Mucosa of rectum (tissue), 2 donors: ENCODE results near the gene KCNQ4.

ENCODE experiments used
- H3K27ac ChIP-seq, 2 donors: one replicate each; pipeline ENCODE4 v1.7.0; 2013; ENCODE audit warnings: inconsistent platforms in 2 of 2, low read depth in 2 of 2, low read length in 2 of 2
- H3K27me3 ChIP-seq, 2 donors: one replicate each; pipeline ENCODE4 v1.7.0; 2013; ENCODE audit warnings: low read length in 2 of 2; ENCODE audit not compliant: control insufficient read depth in 2 of 2, insufficient read depth in 2 of 2
- H3K36me3 ChIP-seq, 2 donors: one replicate each; pipeline ENCODE4 v1.7.0; 2013; ENCODE audit warnings: low read length in 2 of 2; ENCODE audit not compliant: control insufficient read depth in 2 of 2, insufficient read depth in 2 of 2
- H3K4me1 ChIP-seq, 2 donors: one replicate each; pipeline ENCODE4 v1.7.0; 2013; ENCODE audit warnings: low read length in 2 of 2, mild to moderate bottlenecking in 1 of 2; ENCODE audit not compliant: control insufficient read depth in 2 of 2, insufficient read depth in 2 of 2
- H3K4me3 ChIP-seq, 2 donors: one replicate each; pipeline ENCODE4 v1.7.0; 2013; ENCODE audit warnings: low read length in 2 of 2
- H3K9ac ChIP-seq, 2 donors: one replicate each; pipeline ENCODE4 v1.7.0; 2013; ENCODE audit warnings: low read length in 2 of 2, low read depth in 1 of 2, mild to moderate bottlenecking in 1 of 2
- H3K9me3 ChIP-seq, 2 donors: one replicate each; pipeline ENCODE4 v1.7.0; 2013; ENCODE audit warnings: low read length in 2 of 2; ENCODE audit not compliant: control insufficient read depth in 2 of 2
- donor health status: healthy.
- donor health status: Normal muscosa, but diverticular disease.

The KCNQ4 gene

DNA sequence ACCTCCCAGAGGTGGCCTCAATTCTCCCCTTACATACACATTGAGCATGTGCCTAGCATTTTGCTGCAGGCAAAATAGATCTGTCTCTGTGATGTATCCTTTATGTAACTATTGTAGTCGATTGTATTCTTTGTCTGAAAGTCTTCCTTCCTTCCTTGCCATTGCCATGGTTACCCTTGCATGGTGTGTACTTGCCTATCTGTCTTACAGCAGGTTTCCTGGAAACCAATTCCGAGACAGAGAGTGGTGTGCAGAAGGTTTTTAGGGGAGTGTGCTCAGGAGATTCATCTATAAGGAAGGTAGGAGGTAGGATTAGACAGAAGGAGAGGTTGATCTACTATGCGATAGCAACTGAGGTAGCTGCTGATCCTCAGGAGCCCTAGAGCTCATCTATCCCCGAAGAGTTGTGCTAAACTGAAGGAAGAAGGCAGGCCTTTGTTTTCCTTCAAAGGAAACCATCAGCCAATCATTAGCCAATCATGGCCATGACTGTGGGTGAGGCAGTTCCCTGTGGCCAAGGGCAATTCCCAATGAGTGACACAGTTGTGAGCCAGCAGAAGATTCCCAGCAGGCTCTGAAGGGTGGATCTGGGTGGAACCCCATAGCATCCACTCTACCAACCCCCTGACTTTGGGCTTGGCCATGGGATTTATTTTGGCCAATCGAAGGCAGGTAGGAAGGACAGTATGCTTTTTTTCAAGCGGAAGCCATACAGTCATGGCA, 63.6 kb downstream of the KCNQ4 start:
- Histone ChIP-seq H3K36me3 (no peaks in the 10 kb centered on the region), H3K4me1 (no peaks in the 10 kb centered on the region), H3K27ac (no peak overlapping the region), H3K9me3 (no peaks in the 10 kb centered on the region), H3K4me3 (no peak overlapping the region), H3K27me3 (no peaks in the 10 kb centered on the region), H3K9ac (no peak overlapping the region)

DNA sequence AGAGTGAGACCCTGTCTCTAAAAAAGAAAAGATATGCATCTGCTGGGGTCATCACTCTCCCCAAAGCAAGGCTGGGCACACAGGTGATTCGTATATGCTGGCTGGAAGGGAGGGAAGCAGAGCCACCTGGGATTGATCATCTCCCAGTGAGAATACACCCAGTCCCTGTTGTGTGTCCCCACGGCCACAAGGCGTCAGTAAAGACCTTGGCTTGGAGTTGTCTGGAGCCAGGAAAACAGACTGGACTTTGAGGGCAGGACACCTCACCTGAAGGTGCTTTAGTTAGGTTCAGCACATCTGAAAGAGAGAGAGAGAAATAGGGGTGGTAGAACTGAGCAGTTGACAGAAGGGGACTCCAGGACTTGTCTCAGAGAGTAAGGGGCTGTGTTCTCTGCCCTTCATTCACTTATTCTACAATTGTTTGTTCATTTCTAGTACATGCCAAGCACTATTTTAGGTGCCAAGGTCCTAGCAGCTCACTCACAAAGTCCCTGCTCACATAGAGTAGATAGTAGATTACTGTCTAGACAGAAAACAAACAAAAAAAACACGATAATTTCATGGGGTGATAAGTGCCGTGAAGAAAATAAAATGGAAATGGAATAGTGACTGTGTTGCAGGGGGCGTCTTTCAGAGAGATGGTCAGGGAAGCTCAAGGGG, 65.1 kb downstream of the KCNQ4 start:
- no peak overlapping the region for H3K4me3 ChIP-seq
- H3K27me3 ChIP-seq = no peaks in the 10 kb centered on the region
- H3K9me3 ChIP-seq = no peaks in the 10 kb centered on the region
- H3K4me1 ChIP-seq = no peaks in the 10 kb centered on the region
- H3K27ac ChIP-seq = no peak overlapping the region
- no peaks in the 10 kb centered on the region for H3K36me3 ChIP-seq
- H3K9ac ChIP-seq = no peak overlapping the region

DNA sequence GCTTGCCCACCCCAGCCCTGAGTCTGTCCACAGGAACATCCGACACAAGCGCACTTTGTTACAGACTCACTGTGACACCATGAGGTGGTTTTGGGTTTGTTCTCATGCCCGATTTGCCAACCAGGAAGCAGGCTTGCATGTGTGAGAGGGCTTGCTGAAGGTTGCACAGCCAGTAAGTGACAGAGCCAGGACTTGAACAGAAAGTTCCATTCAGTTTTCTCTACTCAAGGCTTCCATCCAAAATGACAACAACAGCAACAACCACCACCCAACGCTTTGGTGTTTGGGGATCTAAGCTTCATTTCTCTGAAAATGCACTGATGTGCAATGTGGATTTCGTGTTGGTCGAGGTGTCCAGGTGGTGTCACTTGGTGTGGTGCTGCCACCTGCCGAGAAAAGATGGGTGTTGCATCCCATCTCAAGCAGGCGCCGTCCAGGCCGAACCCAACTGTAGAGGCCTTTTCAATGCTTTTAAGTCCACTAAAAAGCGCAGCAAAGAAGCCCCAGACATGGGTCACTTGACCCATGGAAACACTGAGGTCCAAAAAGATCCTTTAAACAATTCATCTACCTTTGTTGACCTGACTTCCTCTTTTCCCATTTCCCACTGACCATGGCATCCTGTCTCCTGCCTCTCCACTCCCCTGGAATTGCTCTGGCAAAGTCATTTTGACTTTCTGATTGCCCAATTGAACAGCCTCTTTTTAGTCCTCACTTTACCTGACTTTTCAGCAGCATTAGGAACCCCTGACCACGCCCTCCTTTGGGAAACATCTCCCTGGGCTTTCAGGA, 66.4 kb downstream of the KCNQ4 start:
- no peaks in the 10 kb centered on the region for H3K36me3 ChIP-seq
- H3K4me1 ChIP-seq = no peaks in the 10 kb centered on the region
- H3K4me3 ChIP-seq = peak overlapping the region in 1 of 2 donors; percentile 29
- no peak overlapping the region for H3K27ac ChIP-seq
- H3K27me3 ChIP-seq = no peaks in the 10 kb centered on the region
- no peaks in the 10 kb centered on the region for H3K9me3 ChIP-seq
- H3K9ac ChIP-seq = no peak overlapping the region

DNA sequence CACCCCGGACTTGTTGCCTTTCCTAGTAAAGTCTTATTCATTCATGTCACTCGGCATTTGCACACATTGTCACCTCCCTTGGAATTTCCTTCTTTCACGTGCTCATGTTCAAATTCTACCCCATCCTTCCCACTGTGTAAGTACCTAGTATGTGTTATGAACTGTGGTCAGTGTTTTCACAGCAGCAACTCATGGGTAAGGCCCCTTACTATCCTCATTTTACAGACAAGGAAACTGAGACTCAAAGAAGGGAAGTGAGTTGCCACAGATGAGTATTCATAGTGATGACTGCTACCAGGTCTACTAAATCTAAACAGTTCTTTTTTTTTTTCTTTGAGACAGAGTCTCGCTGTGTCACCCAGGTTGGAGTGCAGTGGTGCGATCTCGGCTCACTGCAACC, 68.1 kb downstream of the KCNQ4 start:
- Histone ChIP-seq H3K4me1 (no peaks in the 10 kb centered on the region), H3K27me3 (no peaks in the 10 kb centered on the region), H3K9ac (no peak overlapping the region), H3K27ac (no peak overlapping the region), H3K4me3 (no peak overlapping the region), H3K9me3 (no peaks in the 10 kb centered on the region), H3K36me3 (no peaks in the 10 kb centered on the region)

DNA sequence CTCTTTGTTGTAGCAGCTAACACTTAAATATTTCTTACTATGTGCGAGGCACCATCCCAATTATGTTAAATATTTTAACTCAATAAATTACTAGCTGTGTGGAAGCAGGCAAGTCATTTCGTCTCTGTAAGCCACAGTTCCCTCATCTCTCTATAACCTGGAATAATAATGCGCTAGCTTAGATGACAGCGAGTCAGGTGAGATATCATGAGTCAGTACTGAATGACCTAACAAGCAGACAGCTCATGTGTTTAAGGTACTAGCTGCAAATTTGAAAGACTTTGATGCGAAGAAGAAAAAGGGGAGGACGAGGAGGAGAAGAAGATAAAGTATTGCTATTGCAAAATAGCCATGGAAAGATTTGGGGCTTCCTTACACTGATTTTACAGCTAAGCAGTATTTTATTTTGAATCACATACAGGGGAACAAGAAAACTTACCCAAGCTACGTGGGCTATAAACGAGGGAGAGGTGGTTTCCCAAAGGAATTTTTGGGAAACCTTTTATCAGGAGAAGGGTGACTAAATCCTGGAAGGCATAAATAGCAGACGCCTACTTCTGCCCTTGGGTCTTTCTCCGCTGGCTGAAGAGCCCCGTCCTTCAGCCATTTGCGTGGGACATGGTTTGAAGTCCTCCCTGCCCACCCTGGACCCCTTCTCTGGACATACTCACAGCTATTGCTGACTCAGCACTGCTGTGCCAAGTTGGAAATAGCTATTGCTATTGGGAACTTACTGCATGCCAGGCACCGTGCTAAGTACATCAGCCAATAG, 69.7 kb downstream of the KCNQ4 start:
- H3K9ac ChIP-seq = no peak overlapping the region
- no peak overlapping the region for H3K4me3 ChIP-seq

DNA sequence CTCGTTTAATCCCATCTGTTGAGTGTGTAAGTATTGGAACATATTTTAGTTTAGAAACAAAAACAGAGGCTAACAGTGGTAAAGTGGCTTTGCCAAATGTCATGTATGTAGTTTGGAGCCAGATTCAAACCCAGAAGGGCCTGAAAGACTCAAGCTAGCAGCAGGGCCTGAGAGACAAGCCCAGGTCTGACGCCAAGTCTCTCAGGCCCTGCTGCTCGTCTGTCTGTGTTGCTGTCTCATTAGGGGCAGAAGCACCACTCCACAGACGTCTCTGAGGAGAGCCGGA, 70.2 kb downstream of the KCNQ4 start:
- Histone ChIP-seq H3K36me3 (no peaks in the 10 kb centered on the region), H3K9me3 (no peaks in the 10 kb centered on the region), H3K4me3 (no peak overlapping the region), H3K4me1 (no peaks in the 10 kb centered on the region), H3K27ac (no peak overlapping the region), H3K27me3 (no peaks in the 10 kb centered on the region), H3K9ac (no peak overlapping the region)

More for the DNA sequence above, 69.7 kb downstream of the KCNQ4 start:
- Histone ChIP-seq H3K9me3 (no peaks in the 10 kb centered on the region), H3K27me3 (no peaks in the 10 kb centered on the region), H3K36me3 (no peaks in the 10 kb centered on the region), H3K4me1 (no peaks in the 10 kb centered on the region), H3K27ac (no peak overlapping the region)

DNA sequence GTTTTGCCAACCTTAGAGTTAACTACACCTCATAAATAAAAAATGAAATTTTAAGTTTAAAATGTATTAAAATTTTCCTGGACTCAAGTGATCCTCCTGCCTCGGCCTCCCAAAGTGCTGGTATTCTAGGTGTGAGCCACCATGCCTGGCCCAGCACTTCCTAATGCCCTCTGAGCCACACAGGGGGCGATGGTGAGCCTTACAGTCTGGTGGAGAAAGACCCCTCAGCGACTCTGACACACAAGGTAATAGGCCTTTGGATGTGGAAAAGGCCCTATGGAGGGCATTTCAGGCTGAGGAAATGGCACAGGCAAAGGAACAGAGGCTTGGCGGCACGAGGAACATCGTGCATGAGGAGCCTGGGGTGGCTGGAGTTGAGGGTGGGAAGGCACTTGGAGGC, 71.9 kb downstream of the KCNQ4 start:
- Histone ChIP-seq H3K9ac (no peak overlapping the region), H3K9me3 (no peaks in the 10 kb centered on the region)

DNA sequence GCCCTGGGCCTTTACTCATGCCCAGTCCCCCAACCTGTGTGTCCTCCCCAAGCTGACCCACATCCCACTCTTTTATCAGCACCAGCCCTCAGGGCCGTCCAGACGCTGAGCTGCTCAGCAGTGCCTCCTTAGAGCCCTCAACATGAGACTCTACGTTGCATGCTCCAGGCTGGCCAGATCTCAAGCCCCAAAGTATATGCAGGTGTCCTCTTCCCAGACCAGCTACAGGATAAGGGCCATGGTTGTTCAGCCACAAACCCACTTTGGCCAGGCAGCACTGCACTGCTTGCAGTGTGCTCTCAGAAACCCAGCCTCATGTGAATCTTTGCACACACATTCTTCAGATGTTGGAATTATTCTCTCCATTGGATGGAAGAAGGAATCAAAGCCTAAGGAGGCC, 72.5 kb downstream of the KCNQ4 start:
- Histone ChIP-seq H3K27ac (no peak overlapping the region), H3K27me3 (peaks cover 3 to 4% of the 10 kb centered on the region in 2 donors), H3K9ac (no peak overlapping the region), H3K4me3 (no peak overlapping the region), H3K4me1 (peaks cover 0 to 4% of the 10 kb centered on the region in 2 donors), H3K36me3 (no peaks in the 10 kb centered on the region), H3K9me3 (no peaks in the 10 kb centered on the region)

More for the DNA sequence above, 71.9 kb downstream of the KCNQ4 start:
- Histone ChIP-seq H3K4me1 (no peaks in the 10 kb centered on the region), H3K36me3 (no peaks in the 10 kb centered on the region), H3K27me3 (peaks cover 0 to 4% of the 10 kb centered on the region in 2 donors), H3K4me3 (no peak overlapping the region), H3K27ac (no peak overlapping the region)

DNA sequence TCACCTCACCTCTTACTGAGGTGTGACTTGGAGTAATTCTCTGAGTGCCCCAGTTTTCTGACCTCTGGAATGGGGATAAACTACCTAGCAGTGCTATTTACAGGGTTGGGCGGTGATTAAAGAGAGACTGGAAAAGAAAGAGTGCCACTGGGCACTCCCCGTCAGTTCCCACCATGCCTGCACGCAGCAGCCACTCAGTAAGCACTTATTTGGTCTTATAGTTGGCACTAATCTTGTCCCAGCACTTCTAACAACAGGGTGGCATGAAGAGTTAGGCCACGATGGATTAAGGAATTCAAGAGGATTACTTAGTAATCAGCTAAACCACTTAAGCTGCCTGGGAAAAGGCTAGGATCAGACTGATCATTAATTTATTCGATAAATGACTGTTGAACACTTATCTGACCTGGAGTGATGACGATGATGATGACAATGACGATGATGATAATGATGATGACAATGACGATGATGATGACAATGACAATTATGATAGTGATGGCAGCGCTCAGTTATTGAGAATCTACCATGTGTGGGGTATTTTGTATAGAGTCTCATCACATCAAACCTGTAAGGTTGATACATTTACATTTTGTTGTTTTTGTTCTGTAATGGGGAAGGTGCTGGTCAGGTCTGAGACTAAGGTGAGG, 73.2 kb downstream of the KCNQ4 start:
- Histone ChIP-seq H3K27me3 (peaks cover 3 to 7% of the 10 kb centered on the region in 2 donors), H3K9ac (no peak overlapping the region), H3K36me3 (no peaks in the 10 kb centered on the region), H3K27ac (no peak overlapping the region), H3K9me3 (no peaks in the 10 kb centered on the region), H3K4me1 (peaks cover 0 to 8% of the 10 kb centered on the region in 2 donors), H3K4me3 (no peak overlapping the region)
